Ishikawa (cell line): ENCODE results near the gene LCT.

Source experiments
- CEBPB ChIP-seq: IDR thresholded peaks from 2 replicates; pipeline ENCODE4 v1.6.1; 2012
- CREB1 ChIP-seq: IDR thresholded peaks from 2 replicates; pipeline ENCODE4 v1.6.1; 2012; ENCODE audit warnings: low read depth
- EGR1 ChIP-seq: IDR thresholded peaks from 2 replicates; pipeline ENCODE4 v1.6.1; 2012
- EP300 ChIP-seq: IDR thresholded peaks from 2 replicates; pipeline ENCODE4 v1.6.1; 2012; ENCODE audit warnings: borderline replicate concordance
- FOXM1 ChIP-seq: IDR thresholded peaks from 2 replicates; pipeline ENCODE4 v1.6.1; 2012; ENCODE audit warnings: low read depth, borderline replicate concordance
- NFIC ChIP-seq: IDR thresholded peaks from 2 replicates; pipeline ENCODE4 v1.6.1; 2012
- RAD21 ChIP-seq: IDR thresholded peaks from 2 replicates; pipeline ENCODE4 v1.6.1; 2012; ENCODE audit warnings: low read depth
- TAF1 ChIP-seq: IDR thresholded peaks from 2 replicates; pipeline ENCODE4 v1.6.1; 2012; ENCODE audit warnings: low read depth, mild to moderate bottlenecking
- TCF12 ChIP-seq: IDR thresholded peaks from 2 replicates; pipeline ENCODE4 v1.6.1; 2012; ENCODE audit warnings: low read depth
- TEAD4 ChIP-seq: IDR thresholded peaks from 2 replicates; pipeline ENCODE4 v1.6.1; 2012
- YY1 ChIP-seq: IDR thresholded peaks from 2 replicates; pipeline ENCODE4 v1.6.1; 2012; ENCODE audit warnings: low read depth
- ZBTB7A ChIP-seq: IDR thresholded peaks from 2 replicates; pipeline ENCODE4 v1.6.1; 2012; ENCODE audit warnings: low read depth
- TF ChIP-seq, protein P1 (sequence below): IDR thresholded peaks from 2 replicates; pipeline ENCODE4 v1.6.1; 2012
- TF ChIP-seq, protein P2 (sequence below): IDR thresholded peaks from 2 replicates; pipeline ENCODE4 v1.6.1; 2012; ENCODE audit warnings: low read depth, mild to moderate bottlenecking
- TF ChIP-seq, protein P3 (sequence below): IDR thresholded peaks from 2 replicates; pipeline ENCODE4 v1.6.1; 2012

The LCT gene

GRCh38 chr2:135815269-135815668 is 21.7 kb downstream of the LCT start:
- TF ChIP-seq TEAD4 (no peak), CEBPB (no peak), NFIC (no peak), FOXM1 (no peak), TCF12 (no peak), TAF1 (no peak), EP300 (no peak)
- TF ChIP-seq, protein P1, sequence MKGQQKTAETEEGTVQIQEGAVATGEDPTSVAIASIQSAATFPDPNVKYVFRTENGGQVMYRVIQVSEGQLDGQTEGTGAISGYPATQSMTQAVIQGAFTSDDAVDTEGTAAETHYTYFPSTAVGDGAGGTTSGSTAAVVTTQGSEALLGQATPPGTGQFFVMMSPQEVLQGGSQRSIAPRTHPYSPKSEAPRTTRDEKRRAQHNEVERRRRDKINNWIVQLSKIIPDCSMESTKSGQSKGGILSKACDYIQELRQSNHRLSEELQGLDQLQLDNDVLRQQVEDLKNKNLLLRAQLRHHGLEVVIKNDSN, result no peak

DNA sequence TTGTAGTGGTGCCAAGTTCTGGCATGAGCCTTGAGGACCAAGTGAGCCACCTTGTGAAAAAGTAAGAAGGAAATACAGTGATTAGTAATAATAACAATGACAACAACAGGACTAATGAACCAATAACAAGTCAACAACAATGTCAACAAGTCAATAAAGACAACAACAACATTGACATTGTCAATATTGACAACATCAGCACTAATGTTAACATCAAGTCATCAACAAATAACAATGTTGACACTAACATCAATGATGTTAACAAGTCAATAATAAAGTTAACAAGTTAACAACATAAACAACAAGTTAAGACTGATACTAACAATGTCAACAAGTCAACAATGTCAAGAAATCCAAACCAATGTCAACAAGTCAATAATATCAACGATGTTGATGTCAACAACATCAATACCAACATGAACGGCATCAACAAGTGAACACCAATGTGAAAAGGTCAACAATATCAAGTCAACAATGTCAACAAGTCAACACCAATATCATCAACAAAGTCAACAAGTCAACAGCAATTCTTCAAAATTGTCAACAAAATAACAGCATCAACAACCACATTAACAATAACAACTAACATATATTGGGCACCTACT is 24.0 kb downstream of the LCT start:
- TF ChIP-seq TCF12 (no peak), ZBTB7A (no peak)

DNA sequence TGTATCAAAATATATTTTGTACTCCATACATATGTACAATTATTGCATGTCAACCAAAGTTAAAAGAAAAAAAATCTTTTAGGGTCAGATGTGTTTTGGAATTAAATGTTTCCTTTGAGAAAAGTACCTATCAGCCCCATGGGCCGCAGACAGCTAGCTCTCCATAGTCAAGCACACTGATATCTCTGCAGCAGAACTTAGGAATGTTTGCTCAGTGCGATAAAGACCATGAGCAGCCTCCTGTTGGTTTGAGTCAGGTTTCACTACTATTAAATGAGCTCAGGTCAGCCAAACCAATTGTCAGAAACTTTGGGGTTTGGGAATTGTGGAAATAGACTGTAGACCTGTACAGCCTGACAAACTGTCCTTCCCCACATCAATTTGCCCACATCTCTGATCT is 33.7 kb downstream of the LCT start:
- TF ChIP-seq NFIC, result no peak
- TF ChIP-seq FOXM1, result no peak
- TF ChIP-seq TAF1, result no peak
- no peak for TF ChIP-seq CEBPB
- TF ChIP-seq TEAD4, result no peak
- TF ChIP-seq, protein P2, sequence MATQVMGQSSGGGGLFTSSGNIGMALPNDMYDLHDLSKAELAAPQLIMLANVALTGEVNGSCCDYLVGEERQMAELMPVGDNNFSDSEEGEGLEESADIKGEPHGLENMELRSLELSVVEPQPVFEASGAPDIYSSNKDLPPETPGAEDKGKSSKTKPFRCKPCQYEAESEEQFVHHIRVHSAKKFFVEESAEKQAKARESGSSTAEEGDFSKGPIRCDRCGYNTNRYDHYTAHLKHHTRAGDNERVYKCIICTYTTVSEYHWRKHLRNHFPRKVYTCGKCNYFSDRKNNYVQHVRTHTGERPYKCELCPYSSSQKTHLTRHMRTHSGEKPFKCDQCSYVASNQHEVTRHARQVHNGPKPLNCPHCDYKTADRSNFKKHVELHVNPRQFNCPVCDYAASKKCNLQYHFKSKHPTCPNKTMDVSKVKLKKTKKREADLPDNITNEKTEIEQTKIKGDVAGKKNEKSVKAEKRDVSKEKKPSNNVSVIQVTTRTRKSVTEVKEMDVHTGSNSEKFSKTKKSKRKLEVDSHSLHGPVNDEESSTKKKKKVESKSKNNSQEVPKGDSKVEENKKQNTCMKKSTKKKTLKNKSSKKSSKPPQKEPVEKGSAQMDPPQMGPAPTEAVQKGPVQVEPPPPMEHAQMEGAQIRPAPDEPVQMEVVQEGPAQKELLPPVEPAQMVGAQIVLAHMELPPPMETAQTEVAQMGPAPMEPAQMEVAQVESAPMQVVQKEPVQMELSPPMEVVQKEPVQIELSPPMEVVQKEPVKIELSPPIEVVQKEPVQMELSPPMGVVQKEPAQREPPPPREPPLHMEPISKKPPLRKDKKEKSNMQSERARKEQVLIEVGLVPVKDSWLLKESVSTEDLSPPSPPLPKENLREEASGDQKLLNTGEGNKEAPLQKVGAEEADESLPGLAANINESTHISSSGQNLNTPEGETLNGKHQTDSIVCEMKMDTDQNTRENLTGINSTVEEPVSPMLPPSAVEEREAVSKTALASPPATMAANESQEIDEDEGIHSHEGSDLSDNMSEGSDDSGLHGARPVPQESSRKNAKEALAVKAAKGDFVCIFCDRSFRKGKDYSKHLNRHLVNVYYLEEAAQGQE, result no peak
- no peak for TF ChIP-seq ZBTB7A

DNA sequence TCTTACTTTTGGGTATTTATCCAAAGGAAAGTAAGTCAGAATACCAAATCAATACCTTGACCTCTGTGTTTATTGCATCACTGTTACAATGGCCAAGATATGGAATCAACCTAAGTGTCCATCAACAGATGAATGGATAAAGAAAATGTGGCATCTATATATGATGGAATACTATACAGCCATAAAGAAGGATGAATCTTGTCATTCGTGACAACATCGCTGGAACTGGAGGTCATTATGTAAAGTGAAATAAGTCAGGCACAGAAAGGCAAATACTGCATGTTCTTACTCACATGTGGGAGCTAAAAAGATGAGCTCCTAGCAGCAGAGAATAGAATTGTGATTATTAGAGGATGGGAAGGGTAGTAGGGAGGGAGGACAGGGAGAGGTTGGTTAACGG is 34.6 kb downstream of the LCT start:
- TF ChIP-seq, protein P3, sequence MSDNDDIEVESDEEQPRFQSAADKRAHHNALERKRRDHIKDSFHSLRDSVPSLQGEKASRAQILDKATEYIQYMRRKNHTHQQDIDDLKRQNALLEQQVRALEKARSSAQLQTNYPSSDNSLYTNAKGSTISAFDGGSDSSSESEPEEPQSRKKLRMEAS, result no peak
- TF ChIP-seq EP300 (no peak), FOXM1 (no peak), TAF1 (no peak), TCF12 (no peak), RAD21 (no peak), CREB1 (no peak), ZBTB7A (no peak), CEBPB (no peak), EGR1 (no peak), TEAD4 (no peak), YY1 (no peak)
- TF ChIP-seq, protein P1, result no peak
- TF ChIP-seq, protein P2, result no peak

DNA sequence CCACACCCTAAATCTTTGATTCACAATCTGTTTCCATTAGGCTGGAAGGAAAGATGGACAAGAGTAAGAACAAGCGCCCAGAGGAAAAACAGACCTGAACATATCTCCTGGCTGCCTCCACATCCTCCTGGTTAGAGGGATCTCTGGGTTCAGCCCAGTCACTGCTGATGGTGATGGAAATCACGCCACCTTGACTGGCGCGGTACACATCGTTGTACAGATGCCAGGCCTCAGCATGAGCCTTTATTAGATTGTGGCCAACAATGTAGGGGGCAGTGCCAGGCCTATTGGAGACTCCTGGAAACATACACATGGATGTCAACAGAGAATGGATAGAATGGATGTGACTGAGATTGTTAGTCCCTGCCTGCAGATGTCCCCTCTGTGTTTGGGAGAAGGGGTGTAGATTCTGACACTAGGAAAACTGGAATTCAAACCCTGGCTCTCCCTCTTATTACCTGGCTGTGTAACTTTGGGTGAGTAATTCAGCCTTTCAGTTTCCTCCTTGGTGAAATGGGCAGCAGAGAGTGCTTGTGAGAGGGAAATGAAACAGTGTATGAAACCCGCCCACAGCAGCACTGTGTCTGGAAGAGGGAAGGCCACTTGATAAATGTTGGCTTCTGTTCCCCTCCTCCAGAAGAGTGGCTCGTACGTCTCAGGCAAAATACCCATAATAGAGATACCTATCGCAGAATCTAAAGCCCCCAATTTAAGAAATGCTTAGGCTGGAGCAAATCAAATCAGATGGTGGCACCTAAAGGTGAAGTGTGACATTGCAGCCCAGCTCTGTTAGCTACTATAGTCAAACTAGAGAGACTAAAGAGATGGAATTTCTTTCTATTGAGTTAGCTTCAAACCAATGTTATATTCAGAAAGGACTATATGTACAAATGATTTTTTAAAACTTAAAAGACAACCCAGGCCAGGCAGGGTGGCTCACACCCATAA is 36.2 kb downstream of the LCT start:
- TF ChIP-seq NFIC (no peak), EGR1 (no peak), CREB1 (no peak), FOXM1 (no peak), EP300 (no peak), CEBPB (no peak), TEAD4 (no peak), TAF1 (no peak), YY1 (no peak), RAD21 (no peak), TCF12 (no peak), ZBTB7A (no peak)
- TF ChIP-seq, protein P1, result no peak
- TF ChIP-seq, protein P3, result no peak
- TF ChIP-seq, protein P2, result no peak
